ENCODE measurements around the gene PDSS1.
"Not testable (repeated sequence)": the region's sequence is repeated elsewhere in the genome, so short reads cannot be mapped to it uniquely, and the experiment has no call there.

The PDSS1 gene

GRCh38 chr10:26738301-26738911 lies 40.9 kb downstream of the PDSS1 start:
- DNase-seq (ENCODE audit: low read depth in 2 of 3, low spot score in 1 of 3): no peak

DNA sequence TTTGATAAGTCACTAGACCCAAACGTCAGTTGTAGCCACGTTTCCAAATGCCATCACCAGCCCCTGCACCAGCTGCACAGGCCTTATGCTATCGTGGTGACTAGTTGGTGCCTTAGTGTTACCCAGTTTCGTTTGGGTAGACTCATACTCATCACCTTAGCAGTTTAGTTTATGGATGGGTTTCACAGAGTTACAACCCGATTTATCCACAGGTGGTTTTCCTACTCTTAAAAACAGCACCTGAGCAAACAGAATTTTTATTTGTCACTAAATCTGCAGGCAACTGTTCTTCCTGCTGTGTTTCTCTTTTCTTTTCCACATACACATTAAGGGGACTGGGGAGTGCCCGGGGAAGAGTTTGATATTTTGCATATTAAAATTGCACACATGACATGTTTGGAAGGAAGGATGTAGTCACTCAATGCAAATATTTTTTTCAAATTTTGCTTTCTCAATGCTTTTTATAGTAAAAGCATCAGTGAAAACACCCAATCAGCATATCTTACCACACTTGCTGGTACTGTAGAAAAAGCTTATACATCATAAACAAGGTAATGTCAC lies 41.6 kb downstream of the PDSS1 start:
- no peak for DNase-seq (ENCODE audit: low read depth in 2 of 3, low spot score in 1 of 3)

- DNase-seq (ENCODE audit: low read depth in 2 of 3, low spot score in 1 of 3): no peak
These were observed 43.9 kb downstream of the PDSS1 start for GRCh38 chr10:26741368-26741767.

GRCh38 chr10:26743091-26743490 lies 45.6 kb downstream of the PDSS1 start:
- DNase-seq (ENCODE audit: low read depth in 2 of 3, low spot score in 1 of 3): no peak

DNA sequence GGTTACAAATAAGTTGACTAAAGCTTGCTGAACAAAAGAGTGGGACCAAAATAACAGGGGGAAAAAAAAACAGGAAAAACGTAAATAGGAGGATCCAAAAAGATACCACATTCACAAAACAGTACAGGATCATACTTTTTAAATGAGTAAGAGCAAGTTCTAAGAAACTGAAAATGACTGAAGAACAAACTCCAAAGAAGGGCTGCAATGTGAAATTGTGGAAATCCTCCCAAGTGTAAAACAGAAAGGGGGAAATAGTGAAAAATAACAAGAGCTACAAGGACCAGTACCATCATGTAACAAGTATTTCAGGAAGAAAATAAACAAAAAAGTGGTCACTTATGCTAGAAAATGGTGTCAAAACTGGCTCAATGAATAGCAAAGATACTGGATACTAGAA lies 46.3 kb downstream of the PDSS1 start:
- DNase-seq (ENCODE audit: low read depth in 2 of 3, low spot score in 1 of 3): no peak

DNA sequence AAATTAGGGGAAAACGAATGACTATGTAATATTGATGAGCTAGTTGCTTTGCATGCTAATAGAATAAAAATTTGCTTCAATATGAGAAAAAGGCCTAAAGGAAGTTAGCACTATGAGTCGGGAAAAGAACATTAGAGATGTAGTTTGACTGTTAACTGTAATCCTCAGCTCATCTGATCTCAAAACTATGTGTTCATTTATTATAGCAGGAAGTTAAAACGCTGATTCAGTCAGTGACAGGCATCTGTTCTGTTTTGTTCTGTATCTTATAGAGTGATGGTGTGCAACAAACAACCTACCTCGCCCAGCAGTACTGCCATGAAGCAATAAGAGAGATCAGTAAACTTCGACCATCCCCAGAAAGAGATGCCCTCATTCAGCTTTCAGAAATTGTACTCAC lies 48.6 kb downstream of the PDSS1 start:
- no peak for DNase-seq (ENCODE audit: low read depth in 2 of 3, low spot score in 1 of 3)

DNA sequence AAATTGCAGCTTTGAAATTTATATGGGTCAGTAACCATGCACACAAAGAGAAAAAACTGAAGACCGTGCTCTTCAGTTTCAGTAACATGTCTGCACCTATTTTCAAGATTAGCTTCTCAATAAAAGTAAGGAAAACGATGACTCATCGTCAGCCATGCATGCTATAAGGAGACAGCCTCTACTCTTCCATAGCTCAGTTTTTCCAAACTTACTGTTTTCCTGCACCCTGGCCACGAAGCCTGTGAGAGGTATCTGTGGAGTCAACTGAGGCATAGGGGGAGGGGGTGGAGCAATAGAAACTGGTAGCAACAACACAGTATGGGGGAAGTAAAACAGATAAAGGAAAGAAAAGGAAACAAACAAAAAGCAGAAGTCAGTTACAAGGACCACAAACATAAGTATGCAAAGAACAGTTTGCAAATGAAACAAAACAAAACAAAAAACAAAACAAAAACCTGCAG lies 58.0 kb downstream of the PDSS1 start:
- DNase-seq (ENCODE audit: low read depth in 2 of 3, low spot score in 1 of 3): no peak

- no peak for DNase-seq (ENCODE audit: low read depth in 2 of 3, low spot score in 1 of 3)
These were observed 61.5 kb downstream of the PDSS1 start for GRCh38 chr10:26759008-26759407.

DNA sequence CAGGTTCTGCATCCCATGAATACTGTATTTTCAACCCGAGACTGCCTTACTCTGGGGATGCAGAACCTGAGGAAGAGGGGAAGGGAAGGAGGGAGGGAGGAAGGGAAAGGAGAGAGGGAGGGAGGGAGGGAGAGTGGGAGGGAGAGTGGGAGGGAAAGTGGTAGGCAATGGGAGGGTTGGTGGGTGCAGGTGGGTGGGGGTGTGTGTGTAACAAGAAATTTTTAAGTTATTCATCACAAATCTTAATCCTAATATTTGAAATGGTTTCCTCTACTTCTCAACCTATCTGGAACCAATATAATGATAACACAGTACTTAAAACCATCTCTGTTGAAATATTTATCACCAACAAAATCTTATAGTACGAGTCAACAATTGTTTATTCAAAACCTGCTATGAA lies 68.0 kb downstream of the PDSS1 start:
- no peak for DNase-seq (ENCODE audit: low read depth in 2 of 3, low spot score in 1 of 3)

GRCh38 chr10:26770069-26770468 lies 72.6 kb downstream of the PDSS1 start:
- no peak for DNase-seq (ENCODE audit: low read depth in 2 of 3, low spot score in 1 of 3)

- DNase-seq (ENCODE audit: low read depth in 2 of 3, low spot score in 1 of 3): no peak
These were observed 76.1 kb downstream of the PDSS1 start for GRCh38 chr10:26773633-26774032.

- no peak for DNase-seq (ENCODE audit: low read depth in 2 of 3, low spot score in 1 of 3)
These were observed 78.8 kb downstream of the PDSS1 start for GRCh38 chr10:26776258-26776657.

- DNase-seq (ENCODE audit: low read depth in 2 of 3, low spot score in 1 of 3): no peak
These were observed 80.2 kb downstream of the PDSS1 start for GRCh38 chr10:26777686-26778085.

DNA sequence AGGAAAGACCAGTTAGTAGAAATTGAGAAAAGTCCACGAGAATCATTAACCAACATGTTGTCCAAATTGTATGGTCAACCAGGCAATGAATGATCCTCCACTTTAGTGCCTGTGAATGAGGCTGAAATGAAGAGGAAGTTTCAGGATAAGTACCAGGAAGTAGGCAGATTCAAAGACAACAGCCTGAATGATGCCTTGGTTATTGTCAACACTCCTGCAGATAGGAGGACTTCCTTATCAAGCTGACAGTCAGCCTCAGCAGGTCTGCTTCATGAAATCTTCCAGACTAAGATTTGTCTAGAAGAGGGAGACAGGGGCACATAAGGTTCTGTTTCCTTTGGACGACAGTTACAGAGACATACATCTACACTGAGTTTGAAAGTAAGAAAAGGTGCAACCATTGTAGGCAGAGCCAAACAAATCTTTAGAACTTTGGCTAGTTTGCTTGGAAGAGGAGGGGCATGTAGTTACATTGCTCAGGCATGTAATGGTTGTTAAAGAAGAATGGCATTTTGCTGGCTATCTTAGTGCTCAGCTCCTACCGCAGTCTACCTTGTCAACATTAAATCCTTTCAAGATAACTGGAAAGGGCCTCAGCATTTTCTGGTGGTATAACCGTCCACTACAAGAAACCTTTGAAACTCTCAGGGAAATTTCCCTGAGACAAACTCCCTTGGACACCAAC lies 81.8 kb downstream of the PDSS1 start:
- no peak for DNase-seq (ENCODE audit: low read depth in 2 of 3, low spot score in 1 of 3)

DNA sequence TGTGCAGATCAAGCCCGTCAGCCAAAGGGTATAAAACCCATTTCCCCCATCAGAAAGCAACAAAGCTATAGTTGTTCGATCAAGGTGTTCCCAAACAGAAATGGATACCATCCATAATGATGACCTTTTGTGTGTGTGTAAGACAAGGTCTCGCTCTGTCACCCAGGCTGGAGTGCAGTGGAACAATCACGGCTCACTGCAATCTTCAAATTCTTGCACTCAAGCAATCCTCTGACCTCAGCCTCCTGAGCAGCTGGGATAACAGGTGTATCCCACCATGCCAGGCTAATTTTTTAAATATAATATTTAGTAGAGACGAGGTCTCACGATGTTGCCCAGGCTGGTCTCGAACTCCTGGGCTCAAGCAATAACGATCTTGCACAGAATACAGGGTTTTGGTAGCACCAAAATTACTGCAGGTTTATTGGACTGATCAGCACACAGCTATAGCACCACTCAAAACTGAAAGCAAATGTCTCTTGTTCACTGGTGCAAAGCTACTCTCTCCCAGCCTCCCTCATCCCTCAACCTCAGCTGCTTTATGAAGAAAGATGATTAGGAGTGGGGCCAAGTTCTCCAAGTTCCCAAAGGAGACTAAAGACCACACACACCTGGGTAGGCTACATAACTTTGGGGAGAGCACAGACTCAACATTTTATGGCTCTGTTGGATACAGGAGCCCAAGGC lies 82.7 kb downstream of the PDSS1 start:
- no peak for DNase-seq (ENCODE audit: low read depth in 2 of 3, low spot score in 1 of 3)

DNA sequence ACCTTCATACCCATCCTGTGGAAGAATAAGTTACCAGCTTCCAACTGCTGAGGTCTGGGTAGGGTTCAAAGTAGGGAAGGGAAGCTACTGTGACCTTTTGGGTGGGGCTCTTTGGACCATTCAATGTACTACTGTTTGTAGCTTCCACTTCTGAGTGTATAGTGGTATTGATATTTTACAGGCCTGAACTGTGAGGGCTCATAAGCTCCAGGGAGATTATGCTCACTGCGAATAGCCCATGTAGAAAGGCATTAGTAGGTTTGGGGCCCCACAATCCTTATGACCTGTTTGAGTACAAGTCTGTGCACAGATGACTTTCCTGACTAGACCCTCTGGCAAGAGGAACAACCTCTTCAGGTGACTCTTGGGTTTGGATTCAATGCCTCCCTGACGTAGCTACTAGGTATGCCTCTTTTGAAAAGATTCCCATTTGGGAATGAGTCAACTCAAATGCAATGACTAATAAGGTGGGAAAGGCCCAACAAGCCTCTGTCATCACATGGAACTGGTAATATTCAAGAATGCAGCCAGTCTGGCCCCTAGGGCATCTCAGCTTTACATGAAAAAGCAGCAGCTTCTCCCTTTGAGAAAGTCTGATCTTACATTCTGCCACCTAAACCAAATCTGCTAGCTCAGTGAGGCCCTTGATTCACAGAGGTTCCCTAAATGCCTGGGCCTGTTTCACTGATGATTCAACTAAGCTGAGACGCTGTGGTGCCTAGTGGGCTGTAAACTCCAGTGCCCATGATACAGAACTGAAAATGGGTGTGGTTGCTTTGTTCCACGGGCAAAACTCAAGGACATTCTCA lies 83.5 kb downstream of the PDSS1 start:
- DNase-seq (ENCODE audit: low read depth in 2 of 3, low spot score in 1 of 3): peak in 2 of 3 donors; percentile 10 to 23

- peak in 1 of 3 donors; percentile 16 for DNase-seq (ENCODE audit: low read depth in 2 of 3, low spot score in 1 of 3)
These were observed 84.3 kb downstream of the PDSS1 start for GRCh38 chr10:26781797-26782196.

- no peak for DNase-seq (ENCODE audit: low read depth in 2 of 3, low spot score in 1 of 3)
These were observed 89.9 kb downstream of the PDSS1 start for GRCh38 chr10:26787362-26787761.

- not testable (repeated sequence) for DNase-seq (ENCODE audit: low read depth in 2 of 3, low spot score in 1 of 3)
These were observed 92.3 kb downstream of the PDSS1 start for GRCh38 chr10:26789779-26790178.

- no peak for DNase-seq (ENCODE audit: low read depth in 2 of 3, low spot score in 1 of 3)
These were observed 92.9 kb downstream of the PDSS1 start for GRCh38 chr10:26790221-26790995.

Data from stimulated activated CD4-positive, alpha-beta T cell treated with anti-CD3 and anti-CD28 coated beads, Interleukin-12 subunit alpha, Interleukin-12 subunit beta, amount 100 ng/mL, for 48 hours (primary cell).